ENCODE data around the gene CADPS2. TPM values are rescaled to one million over a fixed set of nuclear protein-coding genes. Genes with fewer than 3 reads are reported as not detected.

CADPS2 gene
- total and polyA plus RNA-seq, 2 of the 8 experiments (the other 6 are each of a cell fraction or from before 2014, with no cell fraction given), result 8.9 to 22.3 TPM

DNA sequence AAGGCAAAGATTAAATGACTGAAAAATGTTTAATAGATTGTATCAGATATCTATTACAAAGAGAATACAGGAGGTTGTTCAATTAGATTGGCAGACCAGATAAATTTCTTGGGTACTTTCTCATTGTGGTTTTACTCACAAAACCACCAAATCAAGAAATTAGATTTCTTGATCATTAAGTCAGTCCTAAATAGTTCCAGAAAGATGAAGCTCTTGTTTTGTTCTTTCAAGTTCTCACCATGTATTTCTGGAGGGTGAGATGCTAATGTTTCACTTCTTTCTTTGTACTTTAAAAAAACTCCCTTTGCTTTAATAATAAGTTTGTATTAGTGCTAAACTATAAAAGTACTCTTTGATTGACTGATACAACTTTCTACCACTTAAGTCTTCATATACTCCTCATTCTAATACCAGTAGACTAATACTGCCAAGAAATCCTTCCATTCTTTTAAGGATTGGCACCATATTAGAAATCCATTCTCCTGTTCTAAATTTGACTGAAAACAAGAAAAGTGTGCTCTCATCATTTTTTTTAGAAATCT is 256.8 kb downstream of the CADPS2 start:
- no peak overlapping the region for H3K4ac ChIP-seq (replicated peaks; ENCODE audit: insufficient read length, low read depth, low read length)
- no peak overlapping the region for H3K23ac ChIP-seq (ENCODE audit: insufficient read length)
- H2AFZ ChIP-seq (ENCODE audit: low read length), result no peak overlapping the region
- H3K27me3 ChIP-seq (replicated peaks in 1 of 4; ENCODE audit: control insufficient read depth in 3 of 4, extremely low read depth in 1 of 4, insufficient read depth in 3 of 4, low read length in 3 of 4), result no peaks in the 10 kb centered on the region
- no peaks in the 10 kb centered on the region for H3K79me2 ChIP-seq (ENCODE audit: control insufficient read depth in 1 of 2, insufficient read depth in 2 of 2, low read length in 2 of 2)
- ChIA-PET CTCF (ENCODE audit: partially characterized antibody) (interaction anchor here (1.2 kb wide), 1 partner anchor 60 kb away, joined by 4 read pairs; no protein-coding TSS in a partner anchor), POLR2A (ENCODE audit: partially characterized antibody) (interaction anchor here (0.9 kb wide), 1 partner anchor 9 kb away, joined by 3 read pairs; no protein-coding TSS in a partner anchor)
- H3K79me1 ChIP-seq (ENCODE audit: low read depth, low read length), result no peaks in the 10 kb centered on the region
- DNase-seq (ENCODE audit: low read depth in 1 of 2, low spot score in 2 of 2) (no peak), FAIRE-seq (no peak)
- TF ChIP-seq, protein P1, sequence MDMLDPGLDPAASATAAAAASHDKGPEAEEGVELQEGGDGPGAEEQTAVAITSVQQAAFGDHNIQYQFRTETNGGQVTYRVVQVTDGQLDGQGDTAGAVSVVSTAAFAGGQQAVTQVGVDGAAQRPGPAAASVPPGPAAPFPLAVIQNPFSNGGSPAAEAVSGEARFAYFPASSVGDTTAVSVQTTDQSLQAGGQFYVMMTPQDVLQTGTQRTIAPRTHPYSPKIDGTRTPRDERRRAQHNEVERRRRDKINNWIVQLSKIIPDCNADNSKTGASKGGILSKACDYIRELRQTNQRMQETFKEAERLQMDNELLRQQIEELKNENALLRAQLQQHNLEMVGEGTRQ (IDR thresholded peaks at IDR 0.05; ENCODE audit: low read length), result no peak
- TF ChIP-seq SP1 (IDR thresholded peaks at IDR 0.05; ENCODE audit: low read depth, low read length) (no peak), JUN (IDR thresholded peaks at IDR 0.05; ENCODE audit: low read depth, low read length) (no peak), PHF8 (conservative IDR thresholded peaks at IDR 0.05; ENCODE audit: low read depth, low read length) (no peak), MAFK (IDR thresholded peaks at IDR 0.05; ENCODE audit: low read depth, low read length) (no peak), ZNF274 (IDR thresholded peaks at IDR 0.05; ENCODE audit: borderline replicate concordance, extremely low read depth, low read length) (no peak), CHD1 (IDR thresholded peaks at IDR 0.05; ENCODE audit: low read depth, low read length) (no peak), KDM5A (IDR thresholded peaks at IDR 0.05; ENCODE audit: low read length) (no peak), RFX5 (IDR thresholded peaks at IDR 0.05; ENCODE audit: borderline replicate concordance, low read depth, low read length) (no peak), JUND (IDR thresholded peaks at IDR 0.05; ENCODE audit: low read length) (no peak), RBBP5 (IDR thresholded peaks at IDR 0.05; ENCODE audit: borderline replicate concordance, low read depth, low read length) (no peak), CHD2 (IDR thresholded peaks at IDR 0.05; ENCODE audit: low read length) (no peak)
- no peaks in the 10 kb centered on the region for H3K9me3 ChIP-seq (ENCODE audit: insufficient read depth in 2 of 2, low read depth in 1 of 2, low read length in 1 of 2)
- H3K18ac ChIP-seq (ENCODE audit: extremely low read depth, low read length), result no peak overlapping the region
- no peak overlapping the region for H3K14ac ChIP-seq (ENCODE audit: insufficient read length)
- H3K4me3 ChIP-seq (ENCODE audit: extremely low read depth in 1 of 4, insufficient read depth in 2 of 4, low read depth in 3 of 4, low read length in 4 of 4), result no peak overlapping the region
- H2BK20ac ChIP-seq (ENCODE audit: low read length), result no peak overlapping the region
- no peaks in the 10 kb centered on the region for H3K23me2 ChIP-seq (ENCODE audit: low read depth, low read length)
- no peak overlapping the region for H4K5ac ChIP-seq (ENCODE audit: insufficient read length, low read depth, low read length)
- no peaks in the 10 kb centered on the region for H4K20me1 ChIP-seq (replicated peaks in 1 of 2; ENCODE audit: control insufficient read depth in 1 of 2, insufficient read depth in 2 of 2, low read length in 2 of 2)
- H4K8ac ChIP-seq (ENCODE audit: extremely low read depth, insufficient read depth, low read length), result no peak overlapping the region
- H2BK12ac ChIP-seq (ENCODE audit: low read depth, low read length), result no peak overlapping the region
- H3K4me2 ChIP-seq (ENCODE audit: insufficient read depth in 1 of 2, low read depth in 2 of 2, low read length in 2 of 2), result no peak overlapping the region
- no peak overlapping the region for H4K91ac ChIP-seq (replicated peaks; ENCODE audit: insufficient read length, low read length)
- no peaks in the 10 kb centered on the region for H3K36me3 ChIP-seq (ENCODE audit: control insufficient read depth in 2 of 4, insufficient read depth in 4 of 4, low read length in 3 of 4)
- H3K27ac ChIP-seq (ENCODE audit: low read depth, low read length), result no peak overlapping the region
- no peak overlapping the region for H2BK120ac ChIP-seq (replicated peaks; ENCODE audit: low read depth, low read length)
- H3K56ac ChIP-seq (replicated peaks; ENCODE audit: insufficient read length, low read depth, low read length), result no peak overlapping the region
- H3K9ac ChIP-seq (replicated peaks in 1 of 4; ENCODE audit: extremely low read depth in 1 of 4, low read depth in 3 of 4, low read length in 3 of 4), result no peak overlapping the region
- H2AK5ac ChIP-seq (ENCODE audit: low read depth, low read length), result no peak overlapping the region
- no peaks in the 10 kb centered on the region for H3K4me1 ChIP-seq (replicated peaks in 1 of 4; ENCODE audit: control insufficient read depth in 3 of 4, insufficient read depth in 4 of 4, low read length in 3 of 4)
- no peak overlapping the region for H2BK5ac ChIP-seq (ENCODE audit: low read depth, low read length)
- H2BK15ac ChIP-seq (ENCODE audit: low read length), result no peak overlapping the region

Data from H1 (cell line).